GM10266 (cell line): ENCODE results near the gene PMM1.
"Not testable (repeated sequence)": the region's sequence is repeated elsewhere in the genome, so short reads cannot be mapped to it uniquely, and the experiment has no call there.

Experiments
- DNase-seq: peaks from one replicate; pipeline ENCODE4 v3.0.0; 2012; ENCODE audit errors: extremely low spot score
- CTCF ChIP-seq: IDR thresholded peaks from 2 replicates; pipeline ENCODE4 v1.5.1; 2012; ENCODE audit warnings: mild to moderate bottlenecking, low read depth; ENCODE audit not compliant: control insufficient read depth, insufficient read depth; ENCODE audit errors: missing control alignments

PMM1 gene

GRCh38 chr22:41578114-41578513, 11.5 kb downstream of the PMM1 start:
- DNase-seq = no peak
- no peak for TF ChIP-seq CTCF

GRCh38 chr22:41576877-41577276, 12.8 kb downstream of the PMM1 start:
- DNase-seq = peak; percentile 62
- peak; percentile 68 for TF ChIP-seq CTCF

- no peak for TF ChIP-seq CTCF
- DNase-seq = no peak
Observed at GRCh38 chr22:41575533-41575932, 14.1 kb downstream of the PMM1 start.

GRCh38 chr22:41574847-41575381, 14.7 kb downstream of the PMM1 start:
- no peak for DNase-seq
- no peak for TF ChIP-seq CTCF

- no peak for DNase-seq
- TF ChIP-seq CTCF = no peak
Observed at GRCh38 chr22:41573677-41574076, 16.0 kb downstream of the PMM1 start.

DNA sequence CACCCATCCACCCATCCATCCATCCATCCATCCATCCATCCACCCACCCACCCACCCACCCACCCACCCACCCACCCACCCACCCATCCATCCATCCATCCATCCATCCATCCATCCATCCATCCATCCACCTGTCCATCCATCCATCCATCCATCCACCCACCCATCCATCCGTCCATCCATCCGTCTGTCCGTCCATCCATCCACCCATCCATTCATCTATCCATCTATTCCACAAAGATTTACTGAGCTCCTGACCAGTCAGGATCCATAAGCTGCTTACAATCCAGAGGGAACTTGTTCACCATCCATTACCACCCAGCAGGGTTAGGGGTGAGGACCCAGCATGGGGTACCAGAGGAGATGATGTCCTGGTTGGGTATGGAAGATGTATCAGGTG, 17.3 kb downstream of the PMM1 start:
- DNase-seq = not testable (repeated sequence)

- DNase-seq = no peak
- no peak for TF ChIP-seq CTCF
Observed at GRCh38 chr22:41571786-41572185, 17.9 kb downstream of the PMM1 start.

GRCh38 chr22:41570221-41570620, 19.4 kb downstream of the PMM1 start:
- no peak for DNase-seq
- TF ChIP-seq CTCF = no peak
